Skeletal muscle tissue (tissue), 4 donors: Measurements from ENCODE around the gene HIBCH. TPM values are rescaled to one million over a fixed set of nuclear protein-coding genes. Genes with fewer than 3 reads are reported as not detected.

Experiments used
- H3K27ac ChIP-seq: one replicate; pipeline ENCODE4 v1.7.0; 2013; ENCODE audit warnings: mild to moderate bottlenecking, low read depth, low read length, inconsistent platforms
- H3K27me3 ChIP-seq, 3 donors: one replicate each; pipeline ENCODE4 v1.7.0; 2013; ENCODE audit warnings: low read length in 3 of 3; ENCODE audit not compliant: control insufficient read depth in 3 of 3, insufficient read depth in 3 of 3
- H3K36me3 ChIP-seq, 3 donors: one replicate each; pipeline ENCODE4 v1.7.0; 2013; ENCODE audit warnings: low read length in 3 of 3; ENCODE audit not compliant: control insufficient read depth in 3 of 3, insufficient read depth in 3 of 3
- H3K4me1 ChIP-seq, 3 donors: one replicate each; pipeline ENCODE4 v1.7.0; 2013; ENCODE audit warnings: low read length in 3 of 3, mild to moderate bottlenecking in 3 of 3; ENCODE audit not compliant: control insufficient read depth in 3 of 3, insufficient read depth in 3 of 3
- H3K4me3 ChIP-seq, 3 donors: one replicate each; pipeline ENCODE4 v1.7.0; 2013; ENCODE audit warnings: low read length in 3 of 3
- H3K9ac ChIP-seq, 3 donors: one replicate each; pipeline ENCODE4 v1.7.0; 2013; ENCODE audit warnings: low read length in 3 of 3, mild to moderate bottlenecking in 3 of 3, moderate library complexity in 2 of 3, low read depth in 1 of 3
- H3K9me3 ChIP-seq, 3 donors: one replicate each; pipeline ENCODE4 v1.7.0; 2013; ENCODE audit warnings: low read length in 3 of 3; ENCODE audit not compliant: control insufficient read depth in 3 of 3
- total RNA-seq: library from RNA; depleted of rRNA; stranded (reverse); fragments of >200 nt; gene quantifications from one replicate; pipeline ENCODE4 v1.2.3, GENCODE V29; 2014
- donor health status: Osteomylitis.

The HIBCH gene
- total RNA-seq, 1 donor from 2014 or later, result 26.1 TPM

- H3K27ac ChIP-seq, result no peak overlapping the region
- no peaks in the 10 kb centered on the region for H3K9me3 ChIP-seq
- no peak overlapping the region for H3K9ac ChIP-seq
- no peaks in the 10 kb centered on the region for H3K27me3 ChIP-seq
- no peak overlapping the region for H3K4me3 ChIP-seq
- peaks cover 0 to 12% (median 9%) of the 10 kb centered on the region in 3 donors for H3K36me3 ChIP-seq
- no peaks in the 10 kb centered on the region for H3K4me1 ChIP-seq
Observed at GRCh38 chr2:190202018-190202417, 117.6 kb downstream of the HIBCH start.

GRCh38 chr2:190200603-190201002 lies 119.0 kb downstream of the HIBCH start:
- H3K36me3 ChIP-seq, result peaks cover 0 to 12% (median 9%) of the 10 kb centered on the region in 3 donors
- no peak overlapping the region for H3K9ac ChIP-seq
- no peaks in the 10 kb centered on the region for H3K27me3 ChIP-seq
- H3K27ac ChIP-seq, result no peak overlapping the region
- H3K4me3 ChIP-seq, result no peak overlapping the region
- no peaks in the 10 kb centered on the region for H3K4me1 ChIP-seq
- H3K9me3 ChIP-seq, result no peaks in the 10 kb centered on the region

DNA sequence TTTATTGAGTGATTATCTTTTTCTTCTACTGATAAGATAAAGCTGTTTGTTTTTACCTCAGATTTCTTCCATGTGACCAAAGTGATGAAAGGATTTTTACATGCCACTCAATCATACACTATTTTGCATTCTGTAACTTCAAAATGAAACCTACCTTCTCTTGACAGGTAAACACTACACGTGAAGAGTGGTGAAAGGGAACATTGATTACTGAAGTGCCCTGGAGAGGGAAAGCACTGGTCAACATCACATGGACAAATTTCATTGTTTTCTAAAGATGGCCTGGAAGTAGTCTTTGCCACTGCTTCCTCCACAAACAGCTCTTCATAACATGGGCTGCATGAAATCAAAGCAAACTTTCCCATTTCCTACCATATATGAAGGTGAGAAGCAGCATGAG lies 120.1 kb downstream of the HIBCH start:
- Histone ChIP-seq H3K36me3 (peaks cover 0 to 12% (median 5%) of the 10 kb centered on the region in 3 donors), H3K27ac (no peak overlapping the region), H3K27me3 (no peaks in the 10 kb centered on the region), H3K9me3 (no peaks in the 10 kb centered on the region), H3K4me1 (no peaks in the 10 kb centered on the region), H3K4me3 (no peak overlapping the region), H3K9ac (no peak overlapping the region)

- H3K9me3 ChIP-seq, result no peaks in the 10 kb centered on the region
- no peak overlapping the region for H3K9ac ChIP-seq
- peaks cover 0 to 12% (median 5%) of the 10 kb centered on the region in 3 donors for H3K36me3 ChIP-seq
- H3K4me3 ChIP-seq, result no peak overlapping the region
- no peaks in the 10 kb centered on the region for H3K27me3 ChIP-seq
- H3K27ac ChIP-seq, result no peak overlapping the region
- no peaks in the 10 kb centered on the region for H3K4me1 ChIP-seq
Observed at GRCh38 chr2:190199109-190199508, 120.5 kb downstream of the HIBCH start.

- no peaks in the 10 kb centered on the region for H3K4me1 ChIP-seq
- H3K9me3 ChIP-seq, result no peaks in the 10 kb centered on the region
- H3K27ac ChIP-seq, result no peak overlapping the region
- H3K4me3 ChIP-seq, result no peak overlapping the region
- H3K9ac ChIP-seq, result no peak overlapping the region
- H3K27me3 ChIP-seq, result no peaks in the 10 kb centered on the region
- H3K36me3 ChIP-seq, result peaks cover 0 to 9% (median 2%) of the 10 kb centered on the region in 3 donors
Observed at GRCh38 chr2:190197143-190197720, 122.4 kb downstream of the HIBCH start.

- Histone ChIP-seq H3K4me1 (no peaks in the 10 kb centered on the region), H3K9me3 (no peaks in the 10 kb centered on the region), H3K36me3 (peaks cover 0 to 3% (median 0%) of the 10 kb centered on the region in 3 donors), H3K27ac (no peak overlapping the region), H3K4me3 (no peak overlapping the region), H3K27me3 (no peaks in the 10 kb centered on the region), H3K9ac (no peak overlapping the region)
Observed at GRCh38 chr2:190190507-190191162, 129.0 kb downstream of the HIBCH start.

GRCh38 chr2:190188289-190188688 lies 131.3 kb downstream of the HIBCH start:
- peaks cover 0 to 3% (median 0%) of the 10 kb centered on the region in 3 donors for H3K36me3 ChIP-seq
- no peak overlapping the region for H3K4me3 ChIP-seq
- no peaks in the 10 kb centered on the region for H3K4me1 ChIP-seq
- H3K9ac ChIP-seq, result no peak overlapping the region
- no peaks in the 10 kb centered on the region for H3K9me3 ChIP-seq
- no peaks in the 10 kb centered on the region for H3K27me3 ChIP-seq
- H3K27ac ChIP-seq, result no peak overlapping the region

DNA sequence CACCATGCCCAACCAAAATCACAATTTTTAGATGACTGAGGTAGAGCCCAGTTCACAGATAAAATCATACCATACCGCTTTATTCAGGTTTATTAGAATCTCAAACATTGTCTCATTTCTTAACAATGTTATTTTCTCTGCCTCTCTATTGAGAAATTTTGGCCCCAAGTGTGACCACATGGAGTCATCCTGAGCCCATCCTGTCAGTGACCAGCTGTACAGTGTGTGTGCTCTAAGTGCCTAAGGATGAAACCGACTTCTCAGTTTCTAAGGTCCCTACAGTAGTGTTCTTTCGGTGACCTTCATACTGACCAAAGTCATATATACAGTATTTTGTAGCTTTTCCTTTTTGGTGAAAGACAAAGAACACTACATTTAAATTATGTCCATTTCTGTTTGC lies 133.4 kb downstream of the HIBCH start:
- Histone ChIP-seq H3K4me3 (no peak overlapping the region), H3K27ac (no peak overlapping the region), H3K9ac (no peak overlapping the region), H3K27me3 (no peaks in the 10 kb centered on the region), H3K36me3 (peaks cover 0 to 3% (median 0%) of the 10 kb centered on the region in 3 donors), H3K9me3 (no peaks in the 10 kb centered on the region), H3K4me1 (peaks cover 0 to 2% (median 0%) of the 10 kb centered on the region in 3 donors)

DNA sequence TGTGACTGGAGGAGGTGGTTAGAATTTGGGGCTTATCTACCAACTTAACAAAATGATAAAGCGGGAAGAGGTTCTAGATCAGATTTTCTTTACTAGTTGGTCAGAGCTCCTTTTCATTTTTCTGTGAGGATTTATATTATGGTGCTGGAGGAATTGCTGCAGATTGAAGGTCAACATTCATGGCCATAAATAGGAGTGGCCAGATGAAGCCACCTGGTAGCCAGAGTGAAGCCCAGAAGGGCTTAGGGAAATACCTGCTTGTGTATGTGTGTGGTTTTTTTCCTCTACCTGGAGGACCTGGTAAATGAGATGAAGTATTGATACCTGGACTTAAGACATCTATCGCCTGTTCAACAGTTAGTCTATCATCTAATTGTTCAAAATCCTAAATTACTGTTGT lies 134.2 kb downstream of the HIBCH start:
- Histone ChIP-seq H3K27me3 (no peaks in the 10 kb centered on the region), H3K36me3 (peaks cover 0 to 3% (median 0%) of the 10 kb centered on the region in 3 donors), H3K9ac (no peak overlapping the region), H3K27ac (no peak overlapping the region), H3K4me1 (peaks cover 0 to 5% (median 1%) of the 10 kb centered on the region in 3 donors), H3K4me3 (no peak overlapping the region), H3K9me3 (no peaks in the 10 kb centered on the region)

DNA sequence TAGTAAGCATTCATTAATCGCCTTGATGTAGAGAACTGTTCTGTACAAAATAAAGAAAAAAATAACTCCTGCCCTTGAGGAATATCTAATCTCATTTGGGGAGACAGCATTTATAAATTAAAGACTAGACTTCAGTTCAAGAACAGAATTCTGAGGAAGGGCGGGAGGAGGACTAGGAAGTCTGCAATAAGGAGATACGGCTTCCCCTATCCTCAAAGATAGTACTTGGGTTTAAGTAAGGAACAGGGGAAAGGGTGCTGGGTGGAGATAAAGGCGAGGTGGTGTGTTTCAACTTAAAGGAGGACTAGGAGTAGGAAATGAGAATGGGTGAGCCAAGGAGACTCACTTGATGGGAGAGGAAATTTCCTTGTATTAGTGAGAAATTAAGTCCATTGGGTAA lies 135.2 kb downstream of the HIBCH start:
- H3K4me1 ChIP-seq, result peaks cover 4 to 9% (median 8%) of the 10 kb centered on the region in 3 donors
- H3K36me3 ChIP-seq, result peaks cover 0 to 3% (median 0%) of the 10 kb centered on the region in 3 donors
- H3K27ac ChIP-seq, result no peak overlapping the region
- no peak overlapping the region for H3K4me3 ChIP-seq
- no peaks in the 10 kb centered on the region for H3K27me3 ChIP-seq
- no peak overlapping the region for H3K9ac ChIP-seq
- H3K9me3 ChIP-seq, result no peaks in the 10 kb centered on the region
